Measurements from ENCODE around the gene RCVRN. TPM values are rescaled to one million over a fixed set of nuclear protein-coding genes. Genes with fewer than 3 reads are reported as not detected.
"Not testable (repeated sequence)": the region's sequence is repeated elsewhere in the genome, so short reads cannot be mapped to it uniquely, and the experiment has no call there.

The RCVRN gene
- total RNA-seq, 6 donors from 2014 or later = 0.10 to 6.9 (median 0.27) TPM; not detected in 2

- no peak overlapping the region for H3K27ac ChIP-seq
- no peak overlapping the region for H3K4me3 ChIP-seq
- peaks cover 0 to 4% (median 0%) of the 10 kb centered on the region in 4 donors for H3K4me1 ChIP-seq
- H3K9me3 ChIP-seq = no peaks in the 10 kb centered on the region
- ATAC-seq (ENCODE audit: low FRiP score in 2 of 2) (peak in 1 of 2 donors; percentile 28), DNase-seq (no peak)
- TF ChIP-seq POLR2A (IDR thresholded peaks at IDR 0.05) (no peak), POLR2AphosphoS5 (IDR thresholded peaks at IDR 0.05) (no peak), EP300 (IDR thresholded peaks at IDR 0.05) (no peak)
- no peaks in the 10 kb centered on the region for H3K27me3 ChIP-seq
- WGBS, 2 donors = 88 to 90% methylated on average over 15 to 21 of the region's 21 CpGs
- H3K36me3 ChIP-seq = peaks cover 0 to 14% (median 0%) of the 10 kb centered on the region in 4 donors
Measured at GRCh38 chr17:9926150-9926804, 21.2 kb upstream of the RCVRN start.

- Histone ChIP-seq H3K4me3 (no peak overlapping the region), H3K36me3 (peaks cover 0 to 18% (median 0%) of the 10 kb centered on the region in 4 donors), H3K27ac (no peak overlapping the region), H3K9me3 (no peaks in the 10 kb centered on the region), H3K4me1 (peaks cover 0 to 4% (median 0%) of the 10 kb centered on the region in 4 donors), H3K27me3 (no peaks in the 10 kb centered on the region)
- WGBS, 2 donors = 83 to 90% methylated on average over 11 of the region's 11 CpGs
- no peak for DNase-seq
- TF ChIP-seq CTCF (IDR thresholded peaks at IDR 0.05) = no peak
- TF ChIP-seq EP300 (IDR thresholded peaks at IDR 0.05) = no peak
- TF ChIP-seq POLR2AphosphoS5 (IDR thresholded peaks at IDR 0.05) = no peak
- TF ChIP-seq POLR2A (IDR thresholded peaks at IDR 0.05) = no peak
- peak in 1 of 2 donors; percentile 42 for ATAC-seq (ENCODE audit: low FRiP score in 2 of 2)
Measured at GRCh38 chr17:9925457-9925856, 20.4 kb upstream of the RCVRN start.

- TF ChIP-seq POLR2AphosphoS5 (IDR thresholded peaks at IDR 0.05) (no peak), CTCF (IDR thresholded peaks at IDR 0.05) (peak; percentile 68 to 83 (median 80))
- H3K36me3 ChIP-seq = peaks cover 0 to 20% (median 0%) of the 10 kb centered on the region in 4 donors
- H3K4me1 ChIP-seq = peaks cover 0 to 4% (median 0%) of the 10 kb centered on the region in 4 donors
- WGBS, 2 donors = 13 to 26% methylated on average over 6 of the region's 6 CpGs
- peak; percentile 65 to 80 for ATAC-seq (ENCODE audit: low FRiP score in 2 of 2)
- no peak overlapping the region for H3K4me3 ChIP-seq
- H3K27ac ChIP-seq = no peak overlapping the region
- no peaks in the 10 kb centered on the region for H3K9me3 ChIP-seq
- no peaks in the 10 kb centered on the region for H3K27me3 ChIP-seq
- no peak for DNase-seq
Measured at GRCh38 chr17:9924735-9925191, 19.7 kb upstream of the RCVRN start.

GRCh38 chr17:9922012-9922848 is 17.2 kb upstream of the RCVRN start:
- H3K4me1 ChIP-seq = peaks cover 0 to 4% (median 0%) of the 10 kb centered on the region in 4 donors
- ATAC-seq (ENCODE audit: low FRiP score in 2 of 2) (no peak), DNase-seq (no peak)
- H3K9me3 ChIP-seq = no peaks in the 10 kb centered on the region
- H3K4me3 ChIP-seq = no peak overlapping the region
- H3K36me3 ChIP-seq = peaks cover 0 to 39% (median 2%) of the 10 kb centered on the region in 4 donors
- H3K27ac ChIP-seq = no peak overlapping the region
- 94 to 95% methylated on average over 14 of the region's 14 CpGs for WGBS, 2 donors
- no peak for TF ChIP-seq CTCF (IDR thresholded peaks at IDR 0.05)
- no peak for TF ChIP-seq POLR2A (IDR thresholded peaks at IDR 0.05)
- TF ChIP-seq EP300 (IDR thresholded peaks at IDR 0.05) = no peak
- no peak for TF ChIP-seq POLR2AphosphoS5 (IDR thresholded peaks at IDR 0.05)
- no peaks in the 10 kb centered on the region for H3K27me3 ChIP-seq

GRCh38 chr17:9921216-9921615 is 16.1 kb upstream of the RCVRN start:
- ATAC-seq (ENCODE audit: low FRiP score in 2 of 2); H3K27ac ChIP-seq; H3K9me3 ChIP-seq; H3K4me1 ChIP-seq; H3K4me3 ChIP-seq; H3K27me3 ChIP-seq; DNase-seq: not testable (repeated sequence)
- whole genome bisulfite sequencing, 2 donors = 84 to 91% methylated on average over 11 to 13 of the region's 13 CpGs
- peaks cover 0 to 44% (median 7%) of the 10 kb centered on the region in 4 donors for H3K36me3 ChIP-seq

Data from upper lobe of left lung (tissue), 6 donors.